ENCODE results near the gene TBC1D22A.
A peak's percentile ranks its signal among the peaks of the same experiment; 100 is the strongest.

The TBC1D22A gene

GRCh38 chr22:47207387-47207786, 444.9 kb downstream of the TBC1D22A start:
- no peak for DNase-seq

GRCh38 chr22:47207846-47208554, 445.6 kb downstream of the TBC1D22A start:
- no peak for DNase-seq

GRCh38 chr22:47208630-47209029, 446.2 kb downstream of the TBC1D22A start:
- no peak for DNase-seq

GRCh38 chr22:47209040-47209514, 446.6 kb downstream of the TBC1D22A start:
- DNase-seq = no peak

GRCh38 chr22:47209547-47210023, 447.1 kb downstream of the TBC1D22A start:
- DNase-seq = no peak

GRCh38 chr22:47210112-47210657, 447.7 kb downstream of the TBC1D22A start:
- DNase-seq = no peak

GRCh38 chr22:47210686-47211085, 448.2 kb downstream of the TBC1D22A start:
- peak in 1 of 5 experiments; percentile 27 for DNase-seq

GRCh38 chr22:47213571-47214230, 451.3 kb downstream of the TBC1D22A start:
- DNase-seq = peak in 2 of 5 experiments; percentile 14 to 74

- no peak for DNase-seq
Observed at GRCh38 chr22:47215851-47216250, 453.4 kb downstream of the TBC1D22A start.

- DNase-seq = no peak
Observed at GRCh38 chr22:47218671-47219070, 456.2 kb downstream of the TBC1D22A start.

- DNase-seq = no peak
Observed at GRCh38 chr22:47219789-47220188, 457.3 kb downstream of the TBC1D22A start.

GRCh38 chr22:47220752-47221151, 458.3 kb downstream of the TBC1D22A start:
- DNase-seq = no peak

- DNase-seq = no peak
Observed at GRCh38 chr22:47221840-47222615, 459.6 kb downstream of the TBC1D22A start.

All from T-helper 2 cell (primary cell).